ENCODE data around the gene SIGLEC10.

SIGLEC10 gene

GRCh38 chr19:51434456-51434855 lies 17.0 kb upstream of the SIGLEC10 start:
- Histone ChIP-seq H3F3A (ENCODE audit: insufficient read depth, low read length) (no peaks in the 10 kb centered on the region), H3K27me3 (ENCODE audit: insufficient read depth, low read length) (peaks cover 10% of the 10 kb centered on the region; the same call in 1 of the 2 replicates), H3K9ac (ENCODE audit: low read length) (no peak overlapping the region), H3K9me2 (ENCODE audit: low read depth, low read length) (no peaks in the 10 kb centered on the region), H3K4me2 (ENCODE audit: low read length) (no peak overlapping the region), H3K9me3 (ENCODE audit: low read length) (no peaks in the 10 kb centered on the region), H3K4me1 (ENCODE audit: insufficient read depth, low read length, severe bottlenecking) (no peaks in the 10 kb centered on the region), H4K20me1 (ENCODE audit: insufficient read depth, low read length) (no peaks in the 10 kb centered on the region), H3K79me2 (ENCODE audit: insufficient read depth, low read length) (no peaks in the 10 kb centered on the region), H3K36me3 (ENCODE audit: insufficient read depth, low read length) (no peaks in the 10 kb centered on the region), H3K27ac (ENCODE audit: low read depth, low read length, poor library complexity, severe bottlenecking) (no peak overlapping the region), H2AFZ (ENCODE audit: low read length) (no peak overlapping the region), H3K4me3 (ENCODE audit: low read depth, low read length, poor library complexity, severe bottlenecking) (no peak overlapping the region)
- TF ChIP-seq EZH2 (IDR thresholded peaks at IDR 0.05; ENCODE audit: borderline replicate concordance, low read length) (no peak), CTCF (IDR thresholded peaks at IDR 0.05; ENCODE audit: low read length) (no peak)

- H3K4me2 ChIP-seq (ENCODE audit: low read length) = no peak overlapping the region
- H3K36me3 ChIP-seq (ENCODE audit: insufficient read depth, low read length) = no peaks in the 10 kb centered on the region
- H4K20me1 ChIP-seq (ENCODE audit: insufficient read depth, low read length) = no peaks in the 10 kb centered on the region
- TF ChIP-seq EZH2 (IDR thresholded peaks at IDR 0.05; ENCODE audit: borderline replicate concordance, low read length) (no peak), CTCF (IDR thresholded peaks at IDR 0.05; ENCODE audit: low read length) (no peak)
- H3K9me3 ChIP-seq (ENCODE audit: low read length) = no peaks in the 10 kb centered on the region
- no peaks in the 10 kb centered on the region for H3F3A ChIP-seq (ENCODE audit: insufficient read depth, low read length)
- no peaks in the 10 kb centered on the region for H3K9me2 ChIP-seq (ENCODE audit: low read depth, low read length)
- peaks cover 16% of the 10 kb centered on the region; the same call in 1 of the 2 replicates for H3K27me3 ChIP-seq (ENCODE audit: insufficient read depth, low read length)
- no peaks in the 10 kb centered on the region for H3K79me2 ChIP-seq (ENCODE audit: insufficient read depth, low read length)
- no peaks in the 10 kb centered on the region for H3K4me1 ChIP-seq (ENCODE audit: insufficient read depth, low read length, severe bottlenecking)
- H3K27ac ChIP-seq (ENCODE audit: low read depth, low read length, poor library complexity, severe bottlenecking) = no peak overlapping the region
- no peak overlapping the region for H3K9ac ChIP-seq (ENCODE audit: low read length)
- no peak overlapping the region for H2AFZ ChIP-seq (ENCODE audit: low read length)
- H3K4me3 ChIP-seq (ENCODE audit: low read depth, low read length, poor library complexity, severe bottlenecking) = no peak overlapping the region
Observed at GRCh38 chr19:51433043-51433442, 15.6 kb upstream of the SIGLEC10 start.

DNA sequence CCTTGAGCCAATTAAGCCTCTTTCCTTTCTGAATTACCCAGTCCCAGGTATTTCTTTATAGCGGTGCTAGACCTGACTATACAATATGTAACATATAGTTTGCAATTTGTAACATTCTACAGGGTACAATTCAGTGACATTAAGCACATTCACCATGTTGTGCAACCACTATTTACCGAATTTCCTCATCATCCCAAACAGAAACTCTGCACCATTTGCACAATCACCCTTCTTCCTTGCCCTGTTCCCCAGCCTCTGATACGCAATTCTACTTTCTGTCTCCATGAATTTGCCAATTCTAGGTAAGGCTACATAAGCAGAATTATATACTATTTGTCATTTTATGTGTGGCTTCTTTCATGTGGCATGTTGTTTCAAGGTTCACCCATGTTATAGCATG lies 13.7 kb upstream of the SIGLEC10 start:
- H2AFZ ChIP-seq (ENCODE audit: low read length) = no peak overlapping the region
- no peaks in the 10 kb centered on the region for H3F3A ChIP-seq (ENCODE audit: insufficient read depth, low read length)
- peaks cover 19% of the 10 kb centered on the region; the same call in 1 of the 2 replicates for H3K27me3 ChIP-seq (ENCODE audit: insufficient read depth, low read length)
- no peaks in the 10 kb centered on the region for H3K79me2 ChIP-seq (ENCODE audit: insufficient read depth, low read length)
- no peak overlapping the region for H3K4me2 ChIP-seq (ENCODE audit: low read length)
- no peaks in the 10 kb centered on the region for H3K9me2 ChIP-seq (ENCODE audit: low read depth, low read length)
- H3K4me3 ChIP-seq (ENCODE audit: low read depth, low read length, poor library complexity, severe bottlenecking) = no peak overlapping the region
- no peaks in the 10 kb centered on the region for H3K9me3 ChIP-seq (ENCODE audit: low read length)
- TF ChIP-seq EZH2 (IDR thresholded peaks at IDR 0.05; ENCODE audit: borderline replicate concordance, low read length) (no peak), CTCF (IDR thresholded peaks at IDR 0.05; ENCODE audit: low read length) (no peak)
- no peaks in the 10 kb centered on the region for H3K36me3 ChIP-seq (ENCODE audit: insufficient read depth, low read length)
- H3K9ac ChIP-seq (ENCODE audit: low read length) = no peak overlapping the region
- no peaks in the 10 kb centered on the region for H4K20me1 ChIP-seq (ENCODE audit: insufficient read depth, low read length)
- H3K27ac ChIP-seq (ENCODE audit: low read depth, low read length, poor library complexity, severe bottlenecking) = no peak overlapping the region
- H3K4me1 ChIP-seq (ENCODE audit: insufficient read depth, low read length, severe bottlenecking) = no peaks in the 10 kb centered on the region
